SU-DHL-6 (cell line): ENCODE measurements around the gene CFDP1.

Experiments
- H2AFZ ChIP-seq: fragments of 200-600 bp; sonication (generic); 2 replicates; pipeline ENCODE4 v1.6.1; 2014; ENCODE audit warnings: low read depth, mild to moderate bottlenecking, moderate library complexity, mixed read lengths, antibody characterized with exemption, low read length; ENCODE audit not compliant: severe bottlenecking
- H3F3A ChIP-seq: fragments of 200-600 bp; shearing (Covaris generic); 2 replicates; pipeline ENCODE4 v1.6.0; 2016; ENCODE audit warnings: antibody characterized with exemption, mild to moderate bottlenecking; ENCODE audit not compliant: insufficient read depth
- H3K27ac ChIP-seq: fragments of 200-600 bp; sonication (generic); 2 replicates; pipeline ENCODE4 v1.5.1; 2016; ENCODE audit warnings: low read depth, mild to moderate bottlenecking, low read length, moderate library complexity, mixed read lengths
- H3K27me3 ChIP-seq: fragments of 200-600 bp; sonication (generic), shearing (Covaris generic); 2 replicates; pipeline ENCODE4 v1.6.0; 2014; ENCODE audit warnings: mild to moderate bottlenecking, low read length
- H3K36me3 ChIP-seq: fragments of 200-600 bp; sonication (generic); 2 replicates; pipeline ENCODE4 v1.6.1; 2014; ENCODE audit warnings: mild to moderate bottlenecking, low read length, mixed read lengths
- H3K4me2 ChIP-seq: fragments of 300-600, 200-600 bp; shearing (Covaris generic), sonication (generic); 2 replicates; pipeline ENCODE4 v1.6.0; 2014; ENCODE audit warnings: low read length, low read depth, mild to moderate bottlenecking; ENCODE audit not compliant: poor library complexity, severe bottlenecking
- H3K4me3 ChIP-seq: fragments of 200-600 bp; sonication (generic); 2 replicates; pipeline ENCODE4 v1.5.1; 2014; ENCODE audit warnings: antibody characterized with exemption, low read length, mild to moderate bottlenecking, mixed read lengths; ENCODE audit not compliant: insufficient read depth, poor library complexity, severe bottlenecking
- H3K79me2 ChIP-seq: fragments of 200-600 bp; sonication (generic); 2 replicates; pipeline ENCODE4 v1.6.1; 2014; ENCODE audit warnings: mild to moderate bottlenecking, low read length, moderate library complexity; ENCODE audit not compliant: insufficient read depth
- H3K9ac ChIP-seq: fragments of 200-600 bp; sonication (generic); 2 replicates; pipeline ENCODE4 v1.7.0; 2014; ENCODE audit warnings: mild to moderate bottlenecking, low read length
- H3K9me2 ChIP-seq: fragments of 200-600 bp; sonication (generic); replicated peaks from 2 replicates; pipeline ENCODE4 v1.6.1; 2014; ENCODE audit warnings: low read length; ENCODE audit not compliant: insufficient read depth
- H3K9me3 ChIP-seq: fragments of 200-600 bp; sonication (generic); 2 replicates; pipeline ENCODE4 v1.6.1; 2014; ENCODE audit warnings: low read length, mixed read lengths; ENCODE audit not compliant: insufficient read depth
- H4K20me1 ChIP-seq: fragments of 200-600 bp; sonication (generic); 2 replicates; pipeline ENCODE4 v1.6.1; 2014; ENCODE audit warnings: low read depth, mild to moderate bottlenecking, antibody characterized with exemption, low read length, moderate library complexity, mixed read lengths
- EZH2phosphoT487 ChIP-seq: fragments of 200-600 bp; sonication (generic), shearing (Covaris generic); conservative IDR thresholded peaks from 2 replicates; pipeline ENCODE4 v1.6.1; 2018; ENCODE audit warnings: mild to moderate bottlenecking, antibody characterized with exemption, low read length, moderate library complexity, mixed read lengths
- TF ChIP-seq, protein P1 (sequence below): fragments of 200-600 bp; sonication (generic); IDR thresholded peaks from one replicate; pipeline ENCODE4 v1.5.1; 2017; ENCODE audit warnings: antibody characterized with exemption, mild to moderate bottlenecking, low read length, moderate library complexity; ENCODE audit not compliant: insufficient read depth, poor library complexity, severe bottlenecking

The CFDP1 gene

DNA sequence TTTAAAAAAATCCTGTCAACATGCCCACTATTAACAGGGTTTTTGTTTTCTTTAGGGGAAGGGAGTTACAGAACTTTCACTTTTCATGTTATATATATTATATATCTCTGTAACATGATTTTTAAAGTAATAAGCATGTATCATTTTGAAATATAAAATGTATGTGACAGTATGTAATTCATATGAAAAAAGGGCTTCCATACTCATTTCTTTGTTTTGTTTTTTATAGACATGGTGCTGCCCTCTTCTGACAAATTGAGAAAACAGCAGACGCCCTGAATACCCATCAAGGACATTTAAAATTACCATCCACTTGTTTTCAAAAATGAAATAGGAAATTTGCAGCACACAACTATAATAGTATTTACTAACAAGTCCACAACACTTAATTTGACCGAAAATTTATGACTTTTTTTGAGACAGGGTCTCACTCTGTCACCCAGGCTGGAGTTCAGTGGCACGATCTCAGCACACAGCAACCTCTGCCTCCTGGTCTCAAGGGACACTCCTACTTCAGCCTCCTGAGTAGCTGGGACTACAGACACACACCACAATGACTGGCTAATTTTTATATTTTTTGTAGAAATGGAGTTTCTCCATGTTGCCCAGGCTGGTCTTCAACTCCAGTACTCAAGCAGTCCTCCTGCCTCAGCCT, 30.4 kb downstream of the CFDP1 start:
- H3K27me3 ChIP-seq, result no peaks in the 10 kb centered on the region
- H3K27ac ChIP-seq, result no peak overlapping the region
- H3K9me3 ChIP-seq, result no peaks in the 10 kb centered on the region
- H3K4me3 ChIP-seq, result no peak overlapping the region
- no peak overlapping the region for H3K4me2 ChIP-seq
- no peaks in the 10 kb centered on the region for H4K20me1 ChIP-seq
- no peaks in the 10 kb centered on the region for H3K79me2 ChIP-seq
- H3K9ac ChIP-seq, result no peak overlapping the region
- TF ChIP-seq, protein P1, sequence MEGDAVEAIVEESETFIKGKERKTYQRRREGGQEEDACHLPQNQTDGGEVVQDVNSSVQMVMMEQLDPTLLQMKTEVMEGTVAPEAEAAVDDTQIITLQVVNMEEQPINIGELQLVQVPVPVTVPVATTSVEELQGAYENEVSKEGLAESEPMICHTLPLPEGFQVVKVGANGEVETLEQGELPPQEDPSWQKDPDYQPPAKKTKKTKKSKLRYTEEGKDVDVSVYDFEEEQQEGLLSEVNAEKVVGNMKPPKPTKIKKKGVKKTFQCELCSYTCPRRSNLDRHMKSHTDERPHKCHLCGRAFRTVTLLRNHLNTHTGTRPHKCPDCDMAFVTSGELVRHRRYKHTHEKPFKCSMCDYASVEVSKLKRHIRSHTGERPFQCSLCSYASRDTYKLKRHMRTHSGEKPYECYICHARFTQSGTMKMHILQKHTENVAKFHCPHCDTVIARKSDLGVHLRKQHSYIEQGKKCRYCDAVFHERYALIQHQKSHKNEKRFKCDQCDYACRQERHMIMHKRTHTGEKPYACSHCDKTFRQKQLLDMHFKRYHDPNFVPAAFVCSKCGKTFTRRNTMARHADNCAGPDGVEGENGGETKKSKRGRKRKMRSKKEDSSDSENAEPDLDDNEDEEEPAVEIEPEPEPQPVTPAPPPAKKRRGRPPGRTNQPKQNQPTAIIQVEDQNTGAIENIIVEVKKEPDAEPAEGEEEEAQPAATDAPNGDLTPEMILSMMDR, result peak; percentile 62
- no peak for TF ChIP-seq EZH2phosphoT487
- H3K36me3 ChIP-seq, result no peaks in the 10 kb centered on the region
- H2AFZ ChIP-seq, result no peak overlapping the region
- H3K9me2 ChIP-seq, result no peaks in the 10 kb centered on the region
- no peaks in the 10 kb centered on the region for H3F3A ChIP-seq

DNA sequence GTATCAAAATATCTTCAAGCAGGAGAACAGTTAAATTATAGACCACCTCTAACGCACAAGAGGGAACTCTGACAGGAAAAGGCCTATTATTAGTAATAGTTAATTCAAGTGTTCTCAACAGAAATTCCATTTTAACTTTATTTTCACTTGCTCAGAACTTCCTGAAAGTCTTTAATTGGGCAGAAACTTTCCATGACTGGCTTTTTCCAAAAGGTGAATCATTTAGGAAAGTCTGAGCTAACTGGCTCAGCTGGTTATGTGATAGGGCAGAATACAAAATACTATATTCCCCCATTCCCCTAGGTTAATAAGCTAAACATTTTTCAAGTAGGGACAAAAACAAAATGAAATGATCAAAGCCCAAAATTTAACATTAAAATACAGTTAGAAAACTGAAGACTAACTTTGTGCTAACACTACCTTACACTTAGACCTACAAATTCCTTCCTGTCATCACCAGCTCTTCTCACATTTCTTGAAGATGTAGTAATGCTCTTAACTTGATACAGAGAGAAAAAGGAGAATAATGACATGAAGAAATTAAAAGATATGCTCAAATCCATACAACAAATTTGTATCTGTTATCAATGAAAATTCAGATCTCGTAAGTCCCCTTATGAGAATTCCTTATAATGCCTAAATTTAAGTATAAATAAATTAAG, 31.0 kb downstream of the CFDP1 start:
- Histone ChIP-seq H3K9ac (no peak overlapping the region), H3K27me3 (no peaks in the 10 kb centered on the region), H3K36me3 (no peaks in the 10 kb centered on the region), H3K9me3 (no peaks in the 10 kb centered on the region), H4K20me1 (no peaks in the 10 kb centered on the region), H3K4me3 (no peak overlapping the region), H3F3A (no peaks in the 10 kb centered on the region), H3K9me2 (no peaks in the 10 kb centered on the region), H2AFZ (no peak overlapping the region), H3K4me2 (no peak overlapping the region), H3K27ac (no peak overlapping the region), H3K79me2 (no peaks in the 10 kb centered on the region)
- TF ChIP-seq, protein P1, result no peak
- no peak for TF ChIP-seq EZH2phosphoT487

DNA sequence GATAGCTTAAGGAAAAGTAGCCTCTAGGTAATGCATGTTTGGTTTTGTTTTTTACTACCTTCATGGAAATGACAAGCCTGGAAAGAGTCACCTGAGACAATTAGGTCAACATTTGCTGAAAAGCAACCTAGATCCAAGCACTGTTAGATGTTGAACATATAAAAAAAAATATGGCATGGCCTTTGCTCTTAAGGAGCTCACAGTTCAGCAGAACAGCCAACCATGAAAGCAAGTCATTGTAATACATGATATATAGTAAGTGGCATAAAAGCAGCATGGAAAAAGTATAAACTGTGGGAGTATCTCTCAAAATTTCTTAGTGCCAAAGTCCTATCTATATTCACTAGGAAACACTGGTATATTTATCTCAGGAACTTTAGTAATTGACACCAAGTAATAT, 31.6 kb downstream of the CFDP1 start:
- Histone ChIP-seq H3K9me3 (no peaks in the 10 kb centered on the region), H4K20me1 (no peaks in the 10 kb centered on the region), H3K9me2 (no peaks in the 10 kb centered on the region), H3F3A (no peaks in the 10 kb centered on the region), H3K36me3 (no peaks in the 10 kb centered on the region), H3K27ac (no peak overlapping the region), H3K9ac (no peak overlapping the region), H3K79me2 (no peaks in the 10 kb centered on the region), H3K4me2 (no peak overlapping the region), H3K4me3 (no peak overlapping the region), H3K27me3 (no peaks in the 10 kb centered on the region), H2AFZ (no peak overlapping the region)
- TF ChIP-seq, protein P1, result no peak
- no peak for TF ChIP-seq EZH2phosphoT487
